Islet of Langerhans (tissue), 1 donor: ENCODE results near the gene SNRNP200.
"Not testable (repeated sequence)": the region's sequence is repeated elsewhere in the genome, so short reads cannot be mapped to it uniquely, and the experiment has no call there.

Experiments used
- FAIRE-seq: peaks from one replicate; lab custom pipeline; 2011; peaks lifted over from hg19 to GRCh38; lab: Jason Lieb, UNC

Gene SNRNP200

GRCh38 chr2:96274355-96275056, 30.8 kb downstream of the SNRNP200 start:
- FAIRE-seq: no peak

GRCh38 chr2:96273763-96274162, 31.6 kb downstream of the SNRNP200 start:
- FAIRE-seq: no peak

GRCh38 chr2:96271995-96272394, 33.4 kb downstream of the SNRNP200 start:
- no peak for FAIRE-seq

DNA sequence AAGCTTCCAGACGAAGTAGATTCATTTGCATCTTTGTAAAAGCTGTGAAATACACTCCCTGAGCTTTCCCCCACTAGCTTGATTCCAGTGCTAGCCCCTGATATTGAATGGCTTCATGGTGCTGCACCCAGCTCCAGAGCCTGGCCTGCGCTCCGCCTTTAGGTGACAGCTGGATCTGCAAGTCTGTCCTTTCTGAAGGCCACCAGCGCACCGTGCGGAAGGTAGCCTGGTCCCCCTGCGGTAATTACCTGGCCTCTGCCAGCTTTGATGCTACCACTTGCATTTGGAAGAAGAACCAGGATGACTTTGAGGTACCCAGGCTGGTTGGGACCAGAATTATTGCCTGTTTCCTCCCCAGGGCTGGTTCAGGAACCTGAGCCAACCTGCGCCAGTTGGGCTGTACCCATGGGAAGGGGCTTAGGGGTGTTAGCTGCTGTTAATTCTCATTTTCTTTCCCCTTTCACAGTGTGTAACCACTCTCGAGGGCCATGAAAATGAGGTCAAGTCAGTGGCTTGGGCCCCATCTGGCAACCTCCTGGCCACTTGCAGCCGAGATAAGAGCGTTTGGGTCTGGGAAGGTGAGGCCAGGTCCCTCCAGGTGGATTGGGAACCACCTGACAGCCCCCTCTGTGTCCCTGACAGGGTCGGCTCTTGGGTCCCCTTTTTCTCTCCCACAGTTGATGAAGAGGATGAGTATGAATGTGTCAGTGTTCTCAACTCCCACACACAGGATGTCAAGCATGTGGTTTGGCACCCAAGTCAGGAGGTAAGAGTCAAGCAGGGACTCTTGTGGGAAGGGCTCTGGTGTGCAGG, 38.0 kb downstream of the SNRNP200 start:
- no peak for FAIRE-seq

DNA sequence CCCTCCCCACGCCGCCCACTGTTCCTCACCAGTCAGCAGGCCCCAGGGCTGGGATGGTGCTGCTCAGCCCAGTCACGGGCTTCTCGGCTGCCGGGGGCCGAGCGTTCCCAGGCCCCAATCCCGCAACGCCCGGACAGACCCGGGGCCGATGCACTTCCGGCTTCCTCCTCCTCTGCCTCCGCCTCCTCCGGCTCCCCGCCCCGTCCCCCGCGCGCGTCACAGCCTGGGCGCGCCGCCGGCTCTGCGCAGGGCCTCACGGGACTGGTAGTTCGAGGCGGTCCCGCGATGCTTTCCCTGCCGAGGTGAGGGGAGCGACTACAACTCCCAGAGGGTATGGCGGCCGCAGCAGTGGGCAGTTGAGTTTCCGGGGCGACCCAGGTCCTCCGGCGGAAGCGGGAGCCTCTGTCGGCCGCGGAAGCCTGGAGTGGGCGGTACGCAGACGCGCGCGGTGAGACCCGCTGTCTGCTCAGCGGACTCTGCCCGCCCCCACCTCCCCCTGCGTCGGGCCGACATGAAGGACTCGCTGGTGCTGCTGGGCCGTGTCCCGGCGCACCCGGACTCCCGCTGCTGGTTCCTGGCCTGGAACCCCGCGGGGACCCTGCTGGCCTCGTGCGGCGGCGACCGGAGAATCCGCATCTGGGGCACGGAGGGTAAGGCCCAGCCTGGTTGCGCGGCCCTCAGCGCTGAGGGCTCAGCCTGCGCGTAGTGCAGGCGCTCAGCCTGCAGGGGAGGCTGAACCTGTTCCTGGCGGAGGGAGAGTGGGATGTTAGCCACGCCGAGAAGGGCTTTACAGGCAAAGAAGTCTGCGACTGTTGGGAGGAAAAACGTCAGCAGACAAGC, 39.3 kb downstream of the SNRNP200 start, which contains the start of the genes CIAO1 and TMEM127:
TSS of gene CIAO1 (plus strand) at position 386 of the 840 bp plus-strand sequence. CDS start at position 512, 126 bp downstream.
TSS of gene TMEM127 (minus strand) at position 158 of the 840 bp plus-strand sequence. CDS start 616 bp downstream, outside the sequence.
- FAIRE-seq: no peak

DNA sequence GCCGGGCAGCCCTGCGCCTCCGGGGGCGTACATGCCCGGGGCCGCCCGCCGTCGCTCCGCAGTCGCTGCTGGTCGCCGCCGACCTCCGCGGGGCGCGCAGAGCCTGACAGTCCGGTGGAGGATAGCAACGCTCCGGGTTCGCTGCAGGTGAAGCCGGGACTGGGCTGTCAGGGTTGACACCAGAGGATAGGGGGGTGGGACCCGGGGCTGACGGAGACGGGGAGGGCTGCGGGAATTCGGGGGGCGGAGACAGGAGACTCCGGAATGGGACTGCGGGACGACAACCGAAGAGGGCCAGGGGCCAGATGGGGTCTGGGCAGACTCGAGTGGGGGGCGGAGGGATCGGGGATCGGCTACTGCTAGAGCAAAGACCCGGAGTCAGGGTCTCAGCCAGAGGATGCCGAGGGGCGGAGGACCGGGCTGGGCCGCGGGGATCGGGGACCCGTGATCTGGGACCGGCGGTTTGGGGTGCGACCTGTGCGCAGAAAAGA, 40.0 kb downstream of the SNRNP200 start:
- no peak for FAIRE-seq

- no peak for FAIRE-seq
These were observed 40.5 kb downstream of the SNRNP200 start for GRCh38 chr2:96264656-96265348.

- FAIRE-seq: no peak
These were observed 41.3 kb downstream of the SNRNP200 start for GRCh38 chr2:96264086-96264485.

GRCh38 chr2:96262306-96262705, 43.0 kb downstream of the SNRNP200 start:
- no peak for FAIRE-seq

DNA sequence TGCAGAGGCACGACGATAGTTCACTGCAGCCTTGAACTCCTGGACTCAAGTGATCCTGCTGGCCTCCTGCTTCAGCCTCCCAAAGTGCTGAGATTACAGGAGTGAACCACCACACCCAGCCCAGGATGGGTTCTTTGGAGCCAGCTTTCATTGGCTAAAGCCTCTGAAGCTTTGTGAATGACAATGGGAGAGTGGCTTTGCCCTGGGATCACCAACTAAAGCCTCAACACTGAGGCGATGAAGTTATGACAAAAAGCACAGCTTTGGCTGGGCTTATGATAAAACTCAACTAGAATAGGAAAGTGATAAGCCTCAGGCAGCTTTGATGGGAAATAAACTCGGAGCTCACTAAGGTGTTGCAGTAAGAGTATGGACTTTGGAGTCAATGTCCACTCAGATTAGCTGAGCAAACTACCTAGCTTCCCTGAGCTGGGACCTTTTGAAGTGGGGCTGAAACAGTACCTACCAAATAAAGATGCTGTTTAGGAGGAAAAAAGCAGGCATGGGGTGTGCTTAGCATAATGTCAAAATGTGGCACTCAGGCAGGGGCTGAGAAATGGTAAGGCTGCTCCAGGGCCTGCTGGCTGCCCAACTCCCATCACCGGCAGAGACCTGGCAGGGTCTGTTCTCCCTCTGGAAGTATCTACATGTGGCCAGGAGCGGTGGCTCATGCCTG, 43.9 kb downstream of the SNRNP200 start:
- FAIRE-seq: no peak

DNA sequence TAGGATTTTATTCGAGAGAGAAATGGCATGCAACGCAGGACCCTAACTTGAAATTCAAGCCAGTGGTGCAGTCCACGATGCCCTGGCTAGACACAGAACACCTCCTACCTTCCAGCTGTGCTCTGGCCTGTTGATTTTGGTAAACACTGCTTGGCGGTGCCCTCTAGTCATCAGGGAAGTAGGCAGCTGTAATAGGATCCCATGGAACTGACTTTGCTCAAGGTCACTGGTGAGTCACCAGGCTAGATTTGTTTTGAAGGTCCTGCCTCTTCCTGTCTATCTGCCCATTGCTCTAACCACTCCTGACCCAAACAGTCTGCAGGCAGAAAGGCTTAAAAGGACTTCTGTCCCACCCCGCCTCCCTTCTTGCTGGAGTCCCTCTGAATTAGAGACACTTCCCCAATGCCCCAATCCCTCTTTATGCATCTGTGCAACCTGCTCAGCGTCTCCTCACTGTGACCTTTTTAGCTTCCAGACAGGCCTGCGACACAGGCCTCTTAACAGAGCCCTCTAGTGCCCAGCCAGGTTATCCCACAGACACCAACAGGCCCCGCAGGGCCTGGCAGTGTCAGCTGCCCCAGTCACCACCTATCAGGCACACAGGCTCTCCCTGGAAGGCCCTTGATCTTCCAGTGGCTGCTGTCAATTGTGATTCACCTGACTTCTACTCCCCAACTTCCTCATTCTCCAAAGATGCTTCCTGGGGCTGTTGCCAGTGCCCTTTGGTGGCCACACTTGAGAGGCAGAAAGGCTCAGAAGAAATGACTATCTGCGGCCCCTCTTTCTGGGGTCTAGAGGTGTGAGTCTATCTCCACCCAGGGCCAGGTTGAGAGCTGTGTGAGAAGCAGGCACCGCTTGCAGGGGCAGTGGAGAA, 44.7 kb downstream of the SNRNP200 start:
- no peak for FAIRE-seq

DNA sequence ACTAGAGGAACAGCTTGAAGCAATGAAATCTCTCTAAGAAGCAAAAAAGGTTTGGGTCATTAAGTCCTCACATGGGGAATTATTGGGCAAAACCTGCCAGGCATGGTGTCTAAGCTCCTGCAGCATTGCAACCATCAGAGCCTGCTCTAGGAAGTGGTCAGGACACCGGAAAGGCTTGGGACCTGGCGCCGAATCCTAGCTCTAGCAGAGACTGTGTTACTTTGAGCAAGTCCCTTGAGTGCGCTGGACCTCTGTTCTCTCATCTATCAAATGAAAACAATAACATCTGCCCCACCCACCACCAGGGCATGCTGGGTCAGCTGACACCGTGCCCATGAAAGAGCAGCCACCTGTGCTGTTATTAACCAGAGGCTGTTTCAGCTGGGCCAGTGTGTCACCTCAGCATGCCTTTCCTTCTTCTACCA, 45.8 kb downstream of the SNRNP200 start:
- FAIRE-seq: no peak

DNA sequence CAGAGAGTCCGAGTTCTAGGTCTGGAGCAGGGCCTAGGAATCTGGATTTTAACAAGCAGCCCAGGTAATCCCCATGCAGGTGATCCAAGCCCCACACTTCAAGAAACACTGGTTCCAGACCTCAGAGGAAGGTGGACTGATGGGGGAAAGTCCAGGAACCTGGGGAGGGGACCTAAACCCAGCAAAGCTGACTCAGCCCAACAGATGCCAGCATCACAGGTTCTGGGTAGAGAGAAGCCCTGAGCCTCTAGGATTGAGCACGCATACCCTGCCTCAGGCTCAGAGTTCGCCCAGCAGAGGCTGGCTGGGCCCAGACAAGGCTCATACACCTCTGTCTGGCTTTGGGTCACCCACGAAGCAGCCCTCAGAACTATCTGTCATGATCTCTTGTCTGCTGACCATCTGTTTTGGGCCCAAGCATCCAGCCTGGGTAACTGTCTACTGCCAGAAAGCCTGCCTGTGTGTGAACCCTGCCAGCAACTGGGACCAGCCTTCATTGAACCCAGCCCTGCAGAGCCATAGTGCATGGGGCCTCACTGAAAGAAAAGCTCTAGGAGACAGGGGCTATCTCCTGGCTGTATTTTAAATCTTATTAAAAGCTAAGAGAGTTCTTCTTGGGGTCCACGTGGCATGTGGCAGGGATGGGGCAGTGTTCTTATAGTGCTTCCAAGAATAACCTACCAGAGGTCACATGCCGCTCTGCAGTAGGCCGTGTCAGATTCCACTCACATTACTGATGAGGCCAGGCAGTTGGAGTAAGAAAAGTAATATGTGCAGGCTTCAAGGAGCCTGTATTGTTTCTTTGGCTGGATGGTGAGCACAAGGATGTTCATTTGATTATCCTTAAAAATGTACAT, 47.0 kb downstream of the SNRNP200 start:
- FAIRE-seq: no peak

DNA sequence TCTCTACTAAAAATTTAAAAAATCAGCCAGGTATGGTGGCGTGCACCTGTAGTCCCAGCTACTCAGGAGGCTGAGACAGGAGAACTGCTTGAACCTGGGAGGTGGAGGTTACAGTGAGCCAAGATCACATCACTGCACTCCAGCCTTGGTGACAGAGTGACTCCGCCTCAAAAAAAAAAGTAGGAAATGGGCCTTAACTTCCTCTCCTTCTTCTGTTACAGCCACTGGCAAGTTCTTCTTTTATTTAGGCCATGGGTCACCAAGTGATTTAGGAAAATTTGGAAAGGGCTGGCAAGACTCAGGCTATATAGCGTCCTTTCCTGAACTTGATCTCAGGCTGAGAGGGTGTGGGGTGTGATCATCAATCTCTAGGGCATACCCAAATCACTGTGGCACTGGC, 47.6 kb downstream of the SNRNP200 start:
- FAIRE-seq: not testable (repeated sequence)

DNA sequence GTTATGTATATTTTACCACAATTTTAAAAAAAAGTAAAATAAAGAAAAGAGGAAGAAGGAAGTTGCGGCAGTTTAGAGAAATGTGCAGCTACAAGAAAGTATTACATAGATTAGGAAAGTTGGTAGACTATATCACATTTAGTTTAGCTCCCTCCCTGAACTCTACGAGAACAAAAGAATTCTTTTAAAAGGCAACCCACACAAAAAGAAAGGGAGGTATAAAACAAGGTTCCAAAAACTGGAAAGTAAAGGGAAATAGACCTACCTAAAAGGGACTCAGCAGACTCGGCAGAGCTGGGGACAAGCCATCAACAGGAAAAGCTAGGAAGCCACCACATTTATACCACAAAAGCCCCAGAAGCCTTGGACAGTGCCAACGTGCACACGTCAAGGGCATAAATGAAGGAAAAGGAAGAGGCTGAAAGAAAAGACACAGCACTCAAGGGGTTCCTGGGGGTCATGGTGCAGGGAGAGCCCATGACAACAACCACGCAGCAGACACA, 48.7 kb downstream of the SNRNP200 start:
- FAIRE-seq: no peak

GRCh38 chr2:96254571-96254970, 50.8 kb downstream of the SNRNP200 start:
- no peak for FAIRE-seq

- FAIRE-seq: no peak
These were observed 52.3 kb downstream of the SNRNP200 start for GRCh38 chr2:96253006-96253405.

DNA sequence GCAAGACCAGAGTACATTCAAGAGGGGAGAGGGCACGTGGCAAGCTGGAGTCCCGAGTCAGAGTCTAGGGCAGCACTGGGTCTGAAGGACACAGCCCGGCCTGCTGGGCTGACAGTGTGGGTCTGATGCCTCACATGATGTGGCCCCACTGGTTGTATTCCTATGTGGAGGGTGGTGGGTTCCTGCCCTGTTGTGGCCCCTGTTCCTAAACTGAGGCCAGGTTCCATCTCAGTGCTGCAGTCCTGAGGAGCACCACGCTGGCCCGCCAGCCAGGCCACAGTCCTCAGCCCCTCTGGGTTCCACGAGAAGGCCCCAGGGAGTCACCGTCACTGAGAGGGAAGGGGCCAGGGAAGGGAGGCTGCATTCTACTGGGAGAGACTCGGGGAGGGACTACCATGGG, 52.8 kb downstream of the SNRNP200 start:
- FAIRE-seq: no peak
